ENCODE measurements around the gene CTSZ.

CTSZ gene

DNA sequence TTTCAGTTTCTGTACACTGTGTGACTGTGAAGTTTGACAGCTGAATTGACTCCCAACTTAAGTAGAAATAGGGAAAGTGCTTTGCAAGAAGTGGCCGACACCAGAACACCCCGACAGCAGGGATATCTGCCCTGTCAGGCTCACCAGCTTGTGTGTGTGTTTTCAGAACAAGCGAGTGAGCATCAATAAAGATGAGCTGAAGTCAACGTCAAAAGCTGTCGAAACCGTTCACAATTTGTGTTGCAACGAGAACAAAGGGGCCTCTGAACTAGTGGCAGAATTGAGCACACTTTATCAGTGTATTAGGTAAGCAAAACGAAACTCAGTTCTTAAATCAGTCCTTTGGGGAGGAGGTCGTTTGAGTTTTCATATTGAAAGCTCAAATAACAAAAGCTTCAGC, 15.3 kb downstream of the CTSZ start:
- TF ChIP-seq, protein P1, sequence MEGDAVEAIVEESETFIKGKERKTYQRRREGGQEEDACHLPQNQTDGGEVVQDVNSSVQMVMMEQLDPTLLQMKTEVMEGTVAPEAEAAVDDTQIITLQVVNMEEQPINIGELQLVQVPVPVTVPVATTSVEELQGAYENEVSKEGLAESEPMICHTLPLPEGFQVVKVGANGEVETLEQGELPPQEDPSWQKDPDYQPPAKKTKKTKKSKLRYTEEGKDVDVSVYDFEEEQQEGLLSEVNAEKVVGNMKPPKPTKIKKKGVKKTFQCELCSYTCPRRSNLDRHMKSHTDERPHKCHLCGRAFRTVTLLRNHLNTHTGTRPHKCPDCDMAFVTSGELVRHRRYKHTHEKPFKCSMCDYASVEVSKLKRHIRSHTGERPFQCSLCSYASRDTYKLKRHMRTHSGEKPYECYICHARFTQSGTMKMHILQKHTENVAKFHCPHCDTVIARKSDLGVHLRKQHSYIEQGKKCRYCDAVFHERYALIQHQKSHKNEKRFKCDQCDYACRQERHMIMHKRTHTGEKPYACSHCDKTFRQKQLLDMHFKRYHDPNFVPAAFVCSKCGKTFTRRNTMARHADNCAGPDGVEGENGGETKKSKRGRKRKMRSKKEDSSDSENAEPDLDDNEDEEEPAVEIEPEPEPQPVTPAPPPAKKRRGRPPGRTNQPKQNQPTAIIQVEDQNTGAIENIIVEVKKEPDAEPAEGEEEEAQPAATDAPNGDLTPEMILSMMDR (IDR thresholded peaks at IDR 0.05; ENCODE audit: low read length, missing control alignments) = no peak
- DNase-seq (ENCODE audit: low read depth) = no peak
- H3K4me3 ChIP-seq (replicated peaks; ENCODE audit: low read depth, low read length) = no peak overlapping the region

DNA sequence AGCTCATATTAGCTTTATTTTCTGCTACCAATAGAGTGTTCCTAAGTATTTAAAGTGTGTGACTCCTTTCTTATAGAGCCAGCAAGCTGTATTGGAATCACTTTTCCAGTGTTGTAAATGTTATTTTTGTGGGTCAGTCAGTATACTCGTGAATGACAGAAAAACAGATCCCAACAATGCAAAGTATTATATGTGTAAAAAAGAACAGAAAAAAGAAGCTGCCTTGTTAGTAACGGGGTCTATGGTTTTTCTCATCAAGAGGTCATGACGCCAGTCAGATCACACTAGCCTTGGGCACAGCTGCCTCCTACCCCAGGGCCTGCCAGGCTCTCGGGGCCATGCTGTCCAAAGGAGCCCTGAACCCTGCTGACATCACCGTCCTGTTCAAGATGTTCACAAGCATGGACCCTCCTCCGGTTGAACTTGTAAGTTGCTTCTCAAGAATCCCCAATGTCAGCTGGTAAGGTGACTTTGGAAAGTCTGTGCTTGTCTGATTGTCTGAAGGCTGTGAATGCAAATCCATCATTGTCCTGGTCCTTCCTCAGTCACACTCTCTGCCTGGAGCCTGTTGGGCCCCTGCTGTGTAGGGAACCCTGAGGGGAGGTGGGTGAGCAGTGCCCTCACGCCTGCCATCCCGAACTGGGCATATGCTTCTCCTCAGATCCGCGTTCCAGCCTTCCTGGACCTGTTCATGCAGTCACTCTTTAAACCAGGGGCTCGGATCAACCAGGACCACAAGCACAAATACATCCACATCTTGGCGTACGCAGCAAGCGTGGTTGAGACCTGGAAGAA, 16.2 kb downstream of the CTSZ start:
- TF ChIP-seq, protein P1 (IDR thresholded peaks at IDR 0.05; ENCODE audit: low read length, missing control alignments) = no peak
- no peak for DNase-seq (ENCODE audit: low read depth)
- H3K4me3 ChIP-seq (replicated peaks; ENCODE audit: low read depth, low read length) = no peak overlapping the region

- TF ChIP-seq, protein P1 (IDR thresholded peaks at IDR 0.05; ENCODE audit: low read length, missing control alignments) = no peak
- DNase-seq (ENCODE audit: low read depth) = no peak
- no peak overlapping the region for H3K4me3 ChIP-seq (replicated peaks; ENCODE audit: low read depth, low read length)
Measured at GRCh38 chr20:58989196-58989595, 17.9 kb downstream of the CTSZ start.

DNA sequence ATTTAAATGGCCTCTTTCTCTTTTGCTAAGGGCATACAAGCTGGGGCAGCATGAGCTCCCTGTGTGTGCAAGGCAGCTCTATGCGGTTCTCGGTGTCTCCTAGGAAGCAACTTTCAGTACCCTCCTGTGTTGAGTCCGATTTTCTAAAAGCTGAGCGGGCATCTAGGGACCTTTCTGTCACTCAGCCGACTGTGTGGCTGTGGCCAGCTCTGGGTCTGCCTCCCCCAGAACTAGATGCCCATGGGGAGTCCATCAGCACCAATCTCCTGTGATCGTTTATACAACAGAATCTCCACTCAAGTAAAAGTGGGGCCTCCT, 18.5 kb downstream of the CTSZ start:
- TF ChIP-seq, protein P1 (IDR thresholded peaks at IDR 0.05; ENCODE audit: low read length, missing control alignments) = no peak
- no peak overlapping the region for H3K4me3 ChIP-seq (replicated peaks; ENCODE audit: low read depth, low read length)
- no peak for DNase-seq (ENCODE audit: low read depth)

DNA sequence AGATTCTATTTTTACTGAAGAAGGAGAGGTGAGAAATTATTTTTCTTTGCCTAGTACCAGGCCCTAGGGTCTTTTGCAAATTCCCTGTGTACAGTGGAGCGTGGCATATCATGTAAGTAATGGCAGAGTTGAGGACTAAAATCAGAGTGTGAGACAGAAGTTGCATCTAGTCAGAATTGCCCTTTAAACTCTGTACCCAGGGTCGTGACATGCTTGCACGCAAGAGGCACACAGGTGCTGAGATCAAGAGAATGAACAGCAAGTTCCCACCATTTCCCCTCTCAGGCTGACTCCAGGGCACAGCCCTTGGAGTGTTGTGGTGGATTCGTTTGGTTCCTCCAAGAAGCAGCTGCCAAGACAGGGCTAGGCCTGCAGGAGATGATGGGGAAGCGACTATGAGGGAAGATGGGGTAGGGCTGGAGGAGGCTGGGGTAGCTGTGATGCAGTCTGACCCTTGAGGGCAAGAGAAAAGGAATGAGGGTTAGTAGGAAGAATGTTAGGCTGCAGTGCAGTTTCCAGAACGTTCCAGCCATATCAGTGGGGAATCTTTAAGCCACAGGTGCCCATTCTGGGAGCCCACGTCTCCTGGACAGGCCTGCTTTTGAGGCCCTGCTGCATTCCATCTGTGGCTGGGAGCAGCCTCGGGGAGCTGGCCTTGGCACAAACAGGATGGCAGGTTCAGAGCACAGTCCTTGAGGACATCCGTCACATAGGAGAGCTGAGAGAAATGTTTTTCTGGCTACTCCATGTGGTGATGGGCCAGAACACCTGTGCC, 19.1 kb downstream of the CTSZ start:
- TF ChIP-seq, protein P1 (IDR thresholded peaks at IDR 0.05; ENCODE audit: low read length, missing control alignments) = no peak
- DNase-seq (ENCODE audit: low read depth) = no peak
- H3K4me3 ChIP-seq (replicated peaks; ENCODE audit: low read depth, low read length) = no peak overlapping the region

GRCh38 chr20:58986968-58987517, 20.0 kb downstream of the CTSZ start:
- TF ChIP-seq, protein P1 (IDR thresholded peaks at IDR 0.05; ENCODE audit: low read length, missing control alignments) = no peak
- no peak for DNase-seq (ENCODE audit: low read depth)

More at GRCh38 chr20:58986968-58987517, 20.0 kb downstream of the CTSZ start:
- no peak overlapping the region for H3K4me3 ChIP-seq (replicated peaks; ENCODE audit: low read depth, low read length)

Data from fibroblast of pulmonary artery (primary cell).